ENCODE results near the gene FAM83G.

FAM83G gene

GRCh38 chr17:18986541-18987229 lies 17.9 kb downstream of the FAM83G start:
- no peak for DNase-seq

DNA sequence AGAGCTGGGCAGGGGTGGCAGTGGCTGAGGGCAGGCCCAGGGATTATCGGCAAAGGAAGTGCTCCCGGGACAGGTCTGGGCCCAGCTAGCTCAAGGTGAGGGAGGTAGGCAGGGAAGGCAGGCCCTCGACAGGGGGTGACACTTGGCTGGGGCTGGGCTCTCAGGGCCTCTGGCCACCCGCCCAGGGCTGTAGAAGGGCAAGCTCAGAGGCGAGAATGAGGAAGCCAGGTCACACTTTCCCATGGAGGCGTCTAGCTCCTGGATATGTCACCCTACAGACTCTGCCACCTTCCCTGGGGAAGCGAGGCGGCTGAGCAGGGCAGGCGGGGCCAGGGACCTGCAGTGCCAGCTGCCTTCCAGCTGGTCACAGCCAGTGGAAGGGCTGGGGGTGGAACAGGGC lies 19.1 kb downstream of the FAM83G start:
- DNase-seq: no peak

DNA sequence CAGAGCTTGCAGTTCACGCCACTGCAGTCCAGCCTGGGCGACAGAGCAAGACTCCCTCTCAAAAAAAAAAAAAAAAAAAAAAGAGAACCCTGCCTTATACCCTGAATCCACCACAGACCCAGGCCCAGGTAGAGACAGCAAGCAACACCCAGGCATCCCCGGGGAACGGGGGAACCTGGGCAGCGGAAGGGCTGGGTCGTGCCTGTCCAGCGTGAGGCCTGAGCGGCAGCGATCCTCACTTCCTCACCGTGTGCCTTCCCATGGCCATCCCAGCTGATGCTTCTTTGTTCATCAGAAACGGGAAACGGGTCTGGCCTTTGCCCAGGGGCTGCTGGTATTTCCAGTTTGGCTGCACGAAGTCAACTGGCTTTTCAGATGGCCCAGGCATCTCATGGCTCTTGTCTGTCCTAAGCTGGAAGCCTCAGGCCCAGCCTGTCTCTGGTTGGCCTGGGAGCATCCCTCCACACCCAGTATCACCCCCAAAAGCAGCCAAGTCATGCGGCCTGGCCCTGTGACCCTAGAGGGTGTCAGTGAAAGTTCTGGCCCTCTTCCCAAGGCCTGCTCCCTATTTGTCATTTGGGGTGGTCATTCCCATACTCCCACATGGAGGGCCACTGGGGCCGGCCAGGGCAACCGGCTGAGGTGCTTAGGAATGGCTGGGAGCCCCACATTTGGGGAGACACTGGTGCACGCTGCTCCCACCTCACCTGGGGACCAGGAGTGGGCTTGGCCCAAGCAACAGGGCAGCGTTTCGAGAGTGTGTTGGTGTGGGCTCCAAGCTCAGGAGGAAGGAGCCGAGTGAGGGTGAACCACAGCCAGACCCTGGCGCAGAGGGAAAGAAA lies 20.1 kb downstream of the FAM83G start:
- no peak for DNase-seq

DNA sequence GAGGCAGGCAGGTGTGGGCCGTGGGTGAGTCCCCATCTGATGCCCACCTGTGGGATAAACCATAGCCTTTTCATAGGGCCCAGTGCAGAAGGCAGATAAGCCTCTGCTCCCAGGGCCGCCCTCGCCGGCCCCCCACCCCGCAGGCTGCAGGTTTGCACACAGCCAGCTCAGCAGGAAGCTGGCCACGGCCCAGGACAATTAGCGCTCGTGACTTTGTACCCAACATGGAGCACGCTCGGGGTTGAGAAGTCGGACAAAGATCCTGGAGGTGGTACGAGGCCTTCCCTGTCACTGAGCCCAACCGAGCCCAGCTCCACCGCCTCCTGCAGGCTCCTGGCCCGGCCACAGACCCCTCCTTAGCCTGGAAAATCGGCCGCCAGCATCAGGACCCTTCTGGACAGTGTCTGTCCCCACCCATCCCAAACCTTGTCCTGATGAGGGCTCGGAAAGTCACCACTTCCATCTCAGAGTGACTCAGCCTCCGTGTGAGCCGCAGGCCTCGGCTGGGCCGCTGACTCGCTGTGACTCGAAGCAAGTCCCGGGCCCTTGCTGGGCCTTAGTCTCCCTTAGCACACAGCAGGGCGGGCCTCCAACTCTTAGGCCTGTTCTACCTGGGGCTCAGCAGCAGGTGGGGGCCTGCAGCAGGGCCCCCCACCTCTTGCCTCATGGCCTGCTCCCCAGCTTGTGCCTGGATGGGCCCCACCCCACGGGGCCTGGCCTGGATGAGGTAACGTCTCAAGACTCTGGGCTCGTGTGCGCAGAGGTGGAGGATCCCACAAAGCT lies 22.7 kb downstream of the FAM83G start:
- DNase-seq: no peak

DNA sequence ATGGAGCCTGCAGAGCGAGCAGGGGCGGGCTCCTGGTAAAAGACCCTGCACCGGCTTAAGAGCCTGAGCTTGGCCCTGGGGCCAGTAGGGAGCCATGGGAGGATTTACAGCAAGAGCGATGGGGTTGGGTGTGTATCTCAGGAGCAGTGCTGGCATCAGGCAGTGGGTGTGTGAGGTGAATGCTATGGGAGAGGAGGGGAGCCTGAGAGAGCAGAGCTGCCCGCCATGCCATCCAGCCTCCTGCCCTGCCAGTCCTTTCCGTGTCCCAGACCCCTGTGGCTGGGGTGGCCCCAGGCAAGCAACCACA lies 23.3 kb downstream of the FAM83G start:
- no peak for DNase-seq

DNA sequence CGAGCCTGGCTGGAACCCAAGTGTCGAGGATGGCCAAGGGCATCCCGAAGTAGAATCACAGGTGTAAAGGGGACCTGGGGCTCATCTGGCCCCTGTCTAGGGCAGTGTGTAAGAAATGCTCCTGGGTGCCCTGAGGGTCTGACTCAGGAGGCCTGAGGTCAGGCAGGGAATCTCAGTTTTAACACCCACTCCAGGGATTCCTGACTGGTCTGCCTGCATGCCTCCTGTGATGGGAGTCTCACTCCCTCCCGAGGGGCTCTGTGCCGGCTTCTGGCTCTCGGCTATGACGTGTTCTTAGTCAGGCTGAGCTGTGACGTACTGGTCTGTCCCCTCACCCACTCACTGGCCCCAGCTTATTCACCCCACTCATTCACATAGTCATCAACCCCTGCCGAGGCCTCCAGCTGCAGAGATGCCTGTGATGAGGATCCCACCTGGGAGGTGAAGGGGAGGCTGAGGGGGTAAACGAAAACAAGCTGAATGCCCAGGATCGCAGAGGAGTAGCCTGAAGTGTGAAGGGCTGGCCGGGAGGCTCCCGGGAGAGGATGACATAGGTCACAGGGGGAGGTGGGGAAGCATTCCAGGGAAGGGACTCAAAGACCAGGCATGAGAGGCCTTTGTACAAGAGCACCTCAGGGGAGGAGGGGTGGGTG lies 23.8 kb downstream of the FAM83G start:
- DNase-seq: no peak

DNA sequence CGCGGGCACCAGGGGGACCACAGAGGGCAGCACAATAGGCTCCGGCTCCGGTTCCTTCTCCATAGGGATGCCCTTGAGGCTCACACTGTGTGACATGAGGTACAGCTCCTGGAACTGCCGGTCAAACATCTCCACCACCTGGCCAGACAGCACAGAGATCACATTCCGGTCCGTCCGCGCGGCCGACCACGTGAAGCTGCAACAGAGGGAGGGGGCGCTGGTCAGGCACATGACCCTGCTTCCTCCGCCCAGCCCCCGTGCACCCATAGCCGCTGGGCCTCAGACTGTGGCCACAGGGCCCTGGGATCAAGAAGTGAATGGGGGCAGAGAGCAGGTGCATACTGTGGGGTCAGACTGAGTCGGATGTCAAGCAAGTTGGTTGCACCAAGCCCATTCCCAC lies 25.9 kb downstream of the FAM83G start:
- no peak for DNase-seq

- DNase-seq: no peak
These were observed 26.5 kb downstream of the FAM83G start for GRCh38 chr17:18978050-18978449.

- DNase-seq: no peak
These were observed 26.9 kb downstream of the FAM83G start for GRCh38 chr17:18977646-18978045.

DNA sequence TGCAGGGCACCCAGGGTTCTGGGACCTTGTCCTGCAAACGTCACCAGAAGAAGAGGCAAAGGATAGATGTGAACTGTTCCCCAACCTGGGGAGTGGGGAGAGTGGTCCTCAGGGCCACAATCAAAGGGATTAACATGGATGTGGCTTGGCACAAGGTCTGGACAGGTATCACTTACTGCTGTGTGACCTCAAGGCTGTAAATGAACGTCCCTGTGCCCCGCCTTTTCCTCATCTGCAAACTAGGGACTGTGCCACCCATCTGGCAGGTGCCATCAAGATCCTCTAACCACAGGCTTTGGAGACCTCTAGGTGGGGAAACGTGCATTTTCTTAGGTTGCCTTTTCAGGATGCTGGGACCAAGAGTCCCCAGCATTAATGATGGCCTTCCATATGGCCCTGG lies 27.5 kb downstream of the FAM83G start:
- no peak for DNase-seq

- no peak for DNase-seq
These were observed 28.4 kb downstream of the FAM83G start for GRCh38 chr17:18976201-18976600.

GRCh38 chr17:18975597-18975996 lies 29.0 kb downstream of the FAM83G start:
- DNase-seq: no peak

GRCh38 chr17:18974407-18975149 lies 30.0 kb downstream of the FAM83G start:
- DNase-seq: no peak

DNA sequence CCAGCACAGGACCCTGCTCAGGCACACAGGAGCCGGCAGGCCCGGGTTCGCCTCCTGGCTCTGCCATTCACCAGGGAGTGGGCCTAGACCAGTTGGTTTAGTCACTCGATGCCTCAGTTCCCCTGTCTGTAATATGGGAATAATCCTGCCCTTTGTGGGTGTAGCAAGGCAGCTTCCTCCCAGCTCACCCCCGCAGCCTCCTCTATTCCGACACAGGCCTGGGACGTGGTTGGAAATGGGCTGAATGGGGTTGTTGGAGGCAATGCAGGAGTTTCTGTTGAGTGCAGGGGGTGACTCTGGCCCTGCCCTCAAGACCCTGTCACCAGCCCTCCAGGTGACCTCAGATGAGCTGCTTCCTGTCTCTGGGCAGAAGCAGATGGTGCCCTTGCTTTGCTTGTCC lies 32.8 kb downstream of the FAM83G start:
- DNase-seq: no peak

- DNase-seq: no peak
These were observed 33.7 kb downstream of the FAM83G start for GRCh38 chr17:18970582-18971480.

DNA sequence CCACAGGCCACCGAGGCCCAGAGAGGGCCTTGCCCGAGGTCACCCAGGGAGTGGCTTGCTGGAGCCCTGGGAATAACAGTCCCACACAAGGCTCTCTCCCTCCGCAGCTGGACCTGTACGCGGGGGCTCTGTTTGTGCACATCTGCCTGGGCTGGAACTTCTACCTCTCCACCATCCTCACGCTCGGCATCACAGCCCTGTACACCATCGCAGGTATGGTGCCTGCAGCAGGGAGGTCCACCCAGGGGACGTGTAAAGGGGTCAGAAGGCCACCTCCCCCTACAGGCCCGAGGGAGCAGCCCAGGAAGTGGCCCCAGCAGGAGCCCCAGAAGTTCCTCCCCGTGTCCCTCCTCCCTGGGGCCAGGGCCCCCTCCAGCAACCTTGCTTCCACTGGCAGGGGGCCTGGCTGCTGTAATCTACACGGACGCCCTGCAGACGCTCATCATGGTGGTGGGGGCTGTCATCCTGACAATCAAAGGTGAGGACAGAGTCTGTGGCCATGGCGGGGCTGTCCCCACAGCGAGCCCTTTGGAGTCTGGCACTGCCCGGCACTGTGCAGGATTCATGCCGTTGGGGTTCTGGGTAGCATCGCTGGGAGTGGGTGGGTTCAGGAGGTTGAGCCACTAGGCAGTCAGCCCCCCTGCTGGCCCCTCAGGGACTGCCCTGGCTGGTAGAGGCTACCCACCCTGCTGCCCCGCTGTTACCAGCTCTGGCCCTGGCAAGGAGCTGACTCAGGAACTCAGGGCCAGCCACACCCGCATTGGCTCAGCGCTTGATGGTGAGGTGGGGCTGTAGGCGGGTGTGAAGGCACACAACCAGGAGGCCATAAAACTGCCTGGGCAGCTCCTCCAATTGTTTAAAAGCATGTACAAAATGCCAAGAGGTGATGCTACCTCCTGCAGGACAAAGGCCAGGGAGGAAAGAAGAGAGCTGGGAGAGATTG lies 35.3 kb downstream of the FAM83G start:
- no peak for DNase-seq

- no peak for DNase-seq
These were observed 36.2 kb downstream of the FAM83G start for GRCh38 chr17:18968345-18968744.

- no peak for DNase-seq
These were observed 36.6 kb downstream of the FAM83G start for GRCh38 chr17:18967916-18968315.

DNA sequence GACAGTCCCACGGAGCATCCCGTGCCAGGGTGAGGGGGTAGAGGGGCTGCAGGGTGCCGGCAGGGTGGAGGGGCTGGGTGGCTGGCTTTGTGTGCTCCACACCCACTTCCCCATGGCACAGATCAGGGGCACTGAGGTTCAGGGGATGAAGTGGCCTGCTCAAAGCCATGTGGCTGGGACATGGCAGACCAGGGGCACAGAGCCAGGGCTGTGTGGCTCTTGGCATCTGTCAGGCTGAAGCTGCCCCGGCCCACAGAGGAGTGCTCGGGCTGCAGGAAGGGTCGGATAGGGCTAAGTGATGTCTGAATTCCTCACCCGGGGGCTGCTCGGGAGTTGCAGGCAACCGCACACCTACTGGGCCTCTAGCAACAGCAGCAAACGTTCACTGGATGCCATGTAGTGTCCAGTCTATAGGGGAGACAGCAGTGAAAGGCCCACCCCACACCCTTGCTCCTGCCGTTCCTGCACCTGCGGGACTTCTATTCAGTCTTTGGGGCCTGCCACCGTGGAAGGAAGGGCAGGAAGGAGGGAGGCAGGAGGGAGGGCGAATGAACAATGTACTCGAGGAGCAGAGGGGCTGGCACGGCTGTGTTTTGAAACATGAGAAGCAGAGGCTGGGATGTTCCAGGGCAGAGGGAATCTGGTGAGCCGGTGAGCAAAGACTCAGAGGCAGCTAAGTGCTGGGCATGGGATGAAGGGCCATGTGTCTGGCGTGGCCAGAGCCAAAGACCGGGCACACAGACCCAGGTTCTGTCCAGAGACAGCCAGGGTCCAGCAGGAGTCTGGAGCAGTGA lies 37.5 kb downstream of the FAM83G start:
- DNase-seq: no peak
